ENCODE data around the gene THSD7B.
"Not testable (repeated sequence)": the region's sequence is repeated elsewhere in the genome, so short reads cannot be mapped to it uniquely, and the experiment has no call there.

The THSD7B gene

DNA sequence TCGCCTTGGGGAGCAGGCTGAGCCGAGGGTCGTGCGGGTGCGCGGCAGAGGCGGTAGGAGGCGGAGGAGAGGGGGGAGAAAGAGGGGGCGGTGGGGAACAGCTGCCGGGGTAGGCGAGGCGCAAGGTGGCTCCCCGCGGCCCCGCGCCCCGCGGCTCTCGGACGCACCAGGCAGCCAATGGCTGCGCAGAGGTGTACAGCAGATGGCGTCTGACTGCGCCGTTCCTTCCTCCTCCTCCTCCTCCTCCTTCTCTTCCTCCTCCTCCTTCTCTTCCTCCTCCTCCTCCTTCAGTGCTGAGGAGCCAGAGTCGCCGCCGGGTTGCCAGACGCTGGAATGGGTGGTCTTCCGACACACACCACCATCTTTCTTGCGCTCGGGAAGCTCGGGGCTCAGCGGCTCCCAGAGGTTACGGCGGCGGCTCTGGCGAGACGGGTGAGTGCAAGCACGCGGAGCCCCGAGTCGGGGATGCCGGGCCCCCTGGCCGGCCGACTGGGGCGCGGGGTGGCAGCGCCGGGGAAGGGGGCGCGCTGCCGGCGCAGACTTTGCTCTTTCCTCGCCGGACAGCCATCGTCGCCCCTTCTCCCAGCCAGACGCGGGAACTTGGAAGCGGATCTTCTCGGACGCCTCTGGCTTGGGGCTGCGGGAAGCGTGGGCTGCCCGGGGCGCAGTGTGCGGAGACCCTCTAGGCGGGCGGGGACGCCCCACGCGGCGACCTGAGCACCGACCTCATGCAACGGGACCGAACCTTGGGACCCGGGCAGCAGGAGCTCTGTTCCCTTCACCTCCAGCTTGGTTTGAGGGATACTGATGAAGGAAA, at the start of gene THSD7B:
Gene THSD7B, plus strand, starts transcription at position 290 of the 817 bp plus-strand sequence. CDS start 116,634 bp downstream, outside the sequence.
- no peak for DNase-seq

GRCh38 chr2:136718273-136718672, 47.1 kb upstream of the THSD7B start:
- DNase-seq: no peak

GRCh38 chr2:136727973-136728699, 37.2 kb upstream of the THSD7B start:
- DNase-seq: no peak

- no peak for DNase-seq
Observed at GRCh38 chr2:136736236-136736635, 29.1 kb upstream of the THSD7B start.

DNA sequence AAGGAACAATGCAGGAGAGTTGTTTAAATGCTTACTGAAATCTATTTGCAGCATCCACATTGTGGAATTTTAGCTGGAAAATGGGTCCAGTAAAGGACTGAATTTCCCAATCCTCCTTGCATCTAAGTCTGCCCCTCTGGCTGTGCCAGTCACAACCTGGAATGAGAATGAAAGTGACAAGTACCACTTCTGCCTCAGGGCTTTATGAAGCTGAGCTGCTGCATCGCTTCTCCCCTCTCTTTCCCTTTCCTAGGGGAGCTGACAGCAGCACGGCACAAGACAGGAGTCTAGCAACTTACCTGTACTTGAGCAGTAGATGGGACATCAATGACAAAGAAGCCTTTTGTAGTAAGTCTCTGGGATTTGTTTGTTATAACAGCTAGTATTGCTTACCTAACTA, 27.3 kb upstream of the THSD7B start:
- DNase-seq: no peak

GRCh38 chr2:136741471-136741870, 23.9 kb upstream of the THSD7B start:
- no peak for DNase-seq

DNA sequence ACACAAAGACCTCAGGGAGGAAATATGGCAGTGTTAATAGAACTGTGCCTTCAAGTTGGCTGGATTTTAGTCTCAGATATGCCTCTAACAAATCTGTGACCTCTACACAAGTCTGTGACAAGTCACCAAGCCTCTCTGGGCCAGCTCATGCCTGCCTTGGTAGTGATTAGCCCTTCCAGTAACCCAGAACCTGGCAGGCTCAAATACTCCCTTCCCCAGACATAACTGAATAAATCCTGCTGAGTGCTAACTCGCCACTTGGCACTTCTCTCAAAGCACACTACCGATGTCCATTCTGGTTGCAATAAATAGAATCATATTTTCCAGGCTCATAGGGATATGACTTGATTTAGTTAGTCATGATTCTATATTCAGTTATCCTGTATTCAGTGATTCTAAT, 15.3 kb upstream of the THSD7B start:
- DNase-seq: no peak

DNA sequence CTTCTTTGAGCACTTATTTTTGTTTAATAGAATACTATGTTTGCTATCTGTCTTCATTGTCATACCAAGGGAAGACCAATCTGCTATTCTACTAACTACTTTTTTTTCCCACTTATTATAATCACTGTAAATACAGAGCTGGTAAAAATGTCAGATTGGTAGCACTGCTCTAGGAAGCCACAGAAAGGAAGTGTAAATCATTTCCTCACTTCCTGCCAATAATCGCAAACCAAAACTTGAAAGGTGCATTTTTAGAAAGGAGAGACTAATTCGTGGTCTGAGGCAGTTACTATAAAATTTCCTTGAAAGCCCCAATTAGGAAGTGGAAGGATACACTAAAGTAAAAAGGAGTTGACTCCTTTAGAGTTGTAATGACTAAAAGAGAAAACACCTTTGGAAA, 13.9 kb upstream of the THSD7B start:
- DNase-seq: no peak

DNA sequence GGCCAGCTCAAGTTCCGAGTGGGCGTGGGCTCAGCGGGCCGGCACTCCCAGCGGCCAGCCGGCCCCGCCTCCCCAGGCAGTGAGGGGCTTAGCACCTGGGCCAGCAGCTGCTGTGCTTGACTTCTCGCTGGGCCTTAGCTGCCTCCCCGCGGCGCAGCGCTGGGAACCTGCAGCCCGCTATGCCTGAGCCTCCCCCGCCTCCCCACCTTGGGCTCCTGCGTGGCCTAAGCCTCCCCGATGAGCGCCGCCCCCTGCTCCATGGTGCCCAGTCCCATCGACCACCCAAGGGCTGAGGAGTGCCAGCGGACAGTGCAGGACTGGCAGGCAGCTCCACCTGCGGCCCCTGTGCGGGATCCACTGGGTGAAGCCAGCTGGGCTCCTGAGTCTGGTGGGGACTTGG, 6.8 kb upstream of the THSD7B start:
- DNase-seq: not testable (repeated sequence)

GRCh38 chr2:136764452-136765255, 691 bp upstream of the THSD7B start:
- DNase-seq: no peak

- no peak for DNase-seq
Observed at GRCh38 chr2:136766073-136766404, 694 bp downstream of the THSD7B start.

- DNase-seq: no peak
Observed at GRCh38 chr2:136767030-136767429, 1.7 kb downstream of the THSD7B start.

DNA sequence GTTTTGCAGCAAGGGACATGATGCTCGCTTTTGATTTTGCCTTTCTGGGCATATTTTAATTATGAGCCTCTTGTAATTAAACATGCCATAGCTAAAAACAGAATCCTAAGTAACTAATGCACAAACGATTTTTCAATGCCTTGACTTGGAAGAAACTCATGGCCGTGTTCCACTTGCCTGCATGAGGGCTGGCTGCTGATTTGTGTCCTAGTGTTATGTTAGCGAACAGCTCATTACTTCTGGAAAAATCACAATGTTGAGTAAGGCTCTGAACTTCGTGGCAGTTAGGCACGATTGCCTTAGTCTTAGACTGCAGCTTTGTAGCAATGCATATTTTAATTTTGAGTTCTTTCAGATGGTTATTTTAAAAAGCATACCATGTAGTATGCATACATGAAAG, 4.5 kb downstream of the THSD7B start:
- no peak for DNase-seq

- no peak for DNase-seq
Observed at GRCh38 chr2:136770384-136770783, 5.0 kb downstream of the THSD7B start.

GRCh38 chr2:136777391-136777790, 12.0 kb downstream of the THSD7B start:
- no peak for DNase-seq

DNA sequence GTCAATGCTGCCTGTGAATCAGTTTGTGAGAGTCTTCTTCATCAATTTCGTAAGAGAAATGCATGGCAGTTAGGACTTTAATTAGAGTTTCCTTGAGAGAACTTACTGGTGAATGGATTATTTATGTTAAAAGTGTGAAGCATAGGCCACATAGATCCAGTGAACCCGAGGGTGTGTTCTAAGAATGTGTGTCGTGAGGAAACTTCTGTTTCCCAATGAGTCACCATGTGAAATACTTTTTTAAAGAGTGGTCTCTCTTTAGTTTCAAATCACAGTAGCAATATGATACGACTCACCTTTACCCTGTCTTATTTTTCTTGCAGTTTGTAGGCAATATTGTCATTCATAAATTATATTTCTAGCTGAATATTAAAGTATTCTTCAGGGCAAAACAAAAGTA, 18.5 kb downstream of the THSD7B start:
- no peak for DNase-seq

GRCh38 chr2:136785215-136785614, 19.9 kb downstream of the THSD7B start:
- no peak for DNase-seq

DNA sequence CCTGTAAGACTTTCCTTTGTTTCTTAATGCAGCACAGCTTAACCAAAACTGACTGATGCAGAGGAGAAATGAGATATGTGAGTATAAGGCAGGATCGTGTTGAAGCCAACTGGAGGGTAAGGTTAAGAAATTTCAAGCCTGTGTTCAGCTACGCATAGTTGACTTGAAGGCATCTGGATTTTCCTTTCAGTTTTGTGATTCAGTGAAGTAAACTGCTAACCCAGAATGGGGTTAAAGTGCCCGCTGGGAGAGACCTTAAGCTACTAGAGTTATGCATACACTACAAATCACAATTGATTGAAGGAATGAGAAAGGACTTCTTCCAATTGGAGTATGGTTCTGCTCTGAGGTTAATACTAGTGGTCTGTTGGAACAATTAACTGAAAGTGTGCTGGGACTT, 22.6 kb downstream of the THSD7B start:
- DNase-seq: no peak

GRCh38 chr2:136796339-136796738, 31.0 kb downstream of the THSD7B start:
- DNase-seq: no peak

DNA sequence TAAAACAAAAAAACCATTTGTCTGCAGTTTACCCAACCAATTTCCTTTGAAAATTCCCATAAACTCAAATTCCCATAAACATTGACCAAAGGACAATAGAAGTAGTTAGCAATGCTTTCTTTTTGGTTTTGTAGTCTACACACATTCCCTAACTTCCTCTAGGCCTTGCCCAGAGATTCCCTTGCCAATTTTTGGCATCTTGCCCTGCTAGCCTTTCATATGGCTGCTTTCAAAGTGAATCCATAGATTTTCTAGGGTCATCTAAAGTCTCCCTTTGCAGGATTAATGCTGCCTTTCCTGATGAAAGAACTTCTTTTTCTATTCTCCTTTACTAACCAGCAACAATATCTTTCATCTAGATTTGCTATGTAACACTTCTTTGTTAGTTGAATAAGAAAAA, 33.4 kb downstream of the THSD7B start:
- no peak for DNase-seq

DNA sequence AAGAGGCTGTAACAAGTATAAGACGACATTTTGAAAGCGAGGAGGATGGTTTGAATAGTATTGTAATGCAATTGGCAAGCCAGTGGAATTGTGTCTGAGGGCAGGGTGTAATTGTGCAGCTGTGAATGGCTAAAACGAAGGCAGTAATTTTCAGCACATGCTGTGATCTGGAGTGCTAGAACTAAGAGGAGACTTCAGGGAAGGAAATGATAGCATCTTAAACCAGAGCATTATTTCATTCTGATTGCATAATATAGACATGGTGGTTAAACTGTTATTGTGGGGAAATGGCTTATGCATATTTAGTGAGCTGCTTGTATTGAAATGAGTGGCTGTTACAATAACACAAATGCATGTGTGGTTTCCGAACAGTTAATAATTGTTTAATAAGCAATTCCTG, 36.3 kb downstream of the THSD7B start:
- no peak for DNase-seq

- no peak for DNase-seq
Observed at GRCh38 chr2:136809998-136810397, 44.7 kb downstream of the THSD7B start.

DNA sequence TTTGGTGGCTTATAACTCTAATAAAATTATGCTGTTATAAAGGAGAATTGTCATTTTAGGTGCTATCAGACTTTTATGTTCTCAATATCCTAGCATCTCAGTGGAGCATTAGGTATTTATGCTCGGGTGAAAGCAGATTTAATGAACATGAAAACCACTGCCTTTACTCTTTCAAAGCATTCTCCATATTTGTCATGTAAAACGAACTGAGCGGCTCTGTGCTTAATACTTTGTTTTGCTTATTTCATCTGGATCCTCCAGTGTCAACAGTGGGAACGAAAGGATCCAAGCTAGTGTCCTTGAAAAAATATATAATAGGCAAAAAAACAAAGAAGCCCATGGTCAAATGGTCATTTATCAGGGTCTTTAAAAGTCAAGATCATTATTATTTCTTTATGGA, 53.5 kb downstream of the THSD7B start:
- DNase-seq: no peak

- DNase-seq: no peak
Observed at GRCh38 chr2:136823291-136823690, 57.9 kb downstream of the THSD7B start.

Data from stimulated activated naive CD4-positive, alpha-beta T cell (primary cell).